Measurements from ENCODE around the gene RPS6KA5.
"Not testable (repeated sequence)": the region's sequence is repeated elsewhere in the genome, so short reads cannot be mapped to it uniquely, and the experiment has no call there.

Gene RPS6KA5

GRCh38 chr14:90960818-90961217 is 99.6 kb downstream of the RPS6KA5 start:
- Histone ChIP-seq H3K27ac (no peak overlapping the region), H3K4me3 (no peak overlapping the region)

- H3K4me3 ChIP-seq = no peak overlapping the region
- no peak overlapping the region for H3K27ac ChIP-seq
These were observed 101.1 kb downstream of the RPS6KA5 start for GRCh38 chr14:90959344-90959743.

- H3K27ac ChIP-seq = no peak overlapping the region
These were observed 104.2 kb downstream of the RPS6KA5 start for GRCh38 chr14:90956273-90956672.

GRCh38 chr14:90953643-90954042 is 106.8 kb downstream of the RPS6KA5 start:
- not testable (repeated sequence) for H3K27ac ChIP-seq, H3K4me3 ChIP-seq

More at GRCh38 chr14:90956273-90956672, 104.2 kb downstream of the RPS6KA5 start:
- H3K4me3 ChIP-seq = no peak overlapping the region

GRCh38 chr14:90943367-90943766 is 117.1 kb downstream of the RPS6KA5 start:
- Histone ChIP-seq H3K4me3 (no peak overlapping the region), H3K27ac (no peak overlapping the region)

- Histone ChIP-seq H3K4me3 (no peak overlapping the region), H3K27ac (no peak overlapping the region)
These were observed 117.9 kb downstream of the RPS6KA5 start for GRCh38 chr14:90942511-90942910.

GRCh38 chr14:90941706-90942105 is 118.7 kb downstream of the RPS6KA5 start:
- Histone ChIP-seq H3K4me3 (no peak overlapping the region), H3K27ac (no peak overlapping the region)

- Histone ChIP-seq H3K27ac (no peak overlapping the region), H3K4me3 (no peak overlapping the region)
These were observed 120.0 kb downstream of the RPS6KA5 start for GRCh38 chr14:90940318-90940962.

GRCh38 chr14:90939252-90939795 is 121.1 kb downstream of the RPS6KA5 start:
- H3K4me3 ChIP-seq, H3K27ac ChIP-seq: not testable (repeated sequence)

GRCh38 chr14:90938615-90939014 is 121.8 kb downstream of the RPS6KA5 start:
- Histone ChIP-seq H3K27ac (no peak overlapping the region), H3K4me3 (no peak overlapping the region)

- Histone ChIP-seq H3K27ac (no peak overlapping the region), H3K4me3 (no peak overlapping the region)
These were observed 123.5 kb downstream of the RPS6KA5 start for GRCh38 chr14:90936757-90937440.

- H3K4me3 ChIP-seq = no peak overlapping the region
- no peak overlapping the region for H3K27ac ChIP-seq
These were observed 135.7 kb downstream of the RPS6KA5 start for GRCh38 chr14:90924621-90925340.

GRCh38 chr14:90922141-90922540 is 138.3 kb downstream of the RPS6KA5 start:
- H3K27ac ChIP-seq = no peak overlapping the region
- no peak overlapping the region for H3K4me3 ChIP-seq

- no peak overlapping the region for H3K4me3 ChIP-seq
- no peak overlapping the region for H3K27ac ChIP-seq
These were observed 149.3 kb downstream of the RPS6KA5 start for GRCh38 chr14:90911121-90911520.

GRCh38 chr14:90907178-90907577 is 153.3 kb downstream of the RPS6KA5 start:
- Histone ChIP-seq H3K27ac (no peak overlapping the region), H3K4me3 (no peak overlapping the region)

GRCh38 chr14:90905531-90905930 is 154.9 kb downstream of the RPS6KA5 start:
- no peak overlapping the region for H3K4me3 ChIP-seq

GRCh38 chr14:90903101-90903500 is 157.3 kb downstream of the RPS6KA5 start:
- Histone ChIP-seq H3K27ac (no peak overlapping the region), H3K4me3 (no peak overlapping the region)

More at GRCh38 chr14:90905531-90905930, 154.9 kb downstream of the RPS6KA5 start:
- no peak overlapping the region for H3K27ac ChIP-seq

GRCh38 chr14:90900476-90901083 is 159.9 kb downstream of the RPS6KA5 start:
- Histone ChIP-seq H3K4me3 (no peak overlapping the region), H3K27ac (no peak overlapping the region)

GRCh38 chr14:90897022-90897421 is 163.4 kb downstream of the RPS6KA5 start:
- Histone ChIP-seq H3K4me3 (no peak overlapping the region), H3K27ac (no peak overlapping the region)

GRCh38 chr14:90894241-90894640 is 166.2 kb downstream of the RPS6KA5 start:
- Histone ChIP-seq H3K4me3 (no peak overlapping the region), H3K27ac (no peak overlapping the region)
